NT2/D1 (cell line): ENCODE data around the gene ITPK1.

Experiments
- DNase-seq: peaks from one replicate; pipeline ENCODE4 v3.0.0-alpha.2; 2011; ENCODE audit warnings: low read depth, low spot score
- H3K27me3 ChIP-seq: 2 replicates; pipeline ENCODE4 v1.6.0; 2011; ENCODE audit warnings: mild to moderate bottlenecking; ENCODE audit not compliant: insufficient read length, insufficient read depth
- H3K36me3 ChIP-seq: 2 replicates; pipeline ENCODE4 v1.6.1; 2011; ENCODE audit warnings: mild to moderate bottlenecking, low read length, mixed read lengths; ENCODE audit not compliant: insufficient read depth, insufficient read length
- H3K4me1 ChIP-seq: 2 replicates; pipeline ENCODE4 v1.5.1; 2011; ENCODE audit not compliant: insufficient read depth, insufficient read length
- H3K4me3 ChIP-seq: 2 replicates; pipeline ENCODE4 v1.5.1; 2011; ENCODE audit warnings: low read depth; ENCODE audit not compliant: insufficient read length
- H3K9ac ChIP-seq: 2 replicates; pipeline ENCODE4 v1.6.0; 2011; ENCODE audit warnings: low read depth; ENCODE audit not compliant: insufficient read length
- H3K9me3 ChIP-seq: 2 replicates; pipeline ENCODE4 v1.5.1; 2011; ENCODE audit warnings: mild to moderate bottlenecking, low read length; ENCODE audit not compliant: insufficient read depth
- SUZ12 ChIP-seq: IDR thresholded peaks from 2 replicates; pipeline ENCODE4 v1.6.1; 2011; ENCODE audit not compliant: insufficient read length, insufficient read depth; ENCODE audit errors: extremely low read depth
- YY1 ChIP-seq: IDR thresholded peaks from 2 replicates; pipeline ENCODE4 v1.6.1; 2011; ENCODE audit not compliant: insufficient read length, insufficient read depth
- ZNF274 ChIP-seq: IDR thresholded peaks from 2 replicates; pipeline ENCODE4 v1.6.1; 2011; ENCODE audit warnings: mild to moderate bottlenecking, low read depth, low read length

ITPK1 gene

GRCh38 chr14:93017301-93017797 lies 98.4 kb downstream of the ITPK1 start:
- TF ChIP-seq YY1 (no peak), SUZ12 (no peak), ZNF274 (no peak)
- H3K9ac ChIP-seq: no peak overlapping the region
- peaks cover 7% of the 10 kb centered on the region for H3K4me1 ChIP-seq
- H3K4me3 ChIP-seq: no peak overlapping the region
- peaks cover 9% of the 10 kb centered on the region for H3K36me3 ChIP-seq
- no peak for DNase-seq
- H3K9me3 ChIP-seq: no peaks in the 10 kb centered on the region
- no peaks in the 10 kb centered on the region for H3K27me3 ChIP-seq

DNA sequence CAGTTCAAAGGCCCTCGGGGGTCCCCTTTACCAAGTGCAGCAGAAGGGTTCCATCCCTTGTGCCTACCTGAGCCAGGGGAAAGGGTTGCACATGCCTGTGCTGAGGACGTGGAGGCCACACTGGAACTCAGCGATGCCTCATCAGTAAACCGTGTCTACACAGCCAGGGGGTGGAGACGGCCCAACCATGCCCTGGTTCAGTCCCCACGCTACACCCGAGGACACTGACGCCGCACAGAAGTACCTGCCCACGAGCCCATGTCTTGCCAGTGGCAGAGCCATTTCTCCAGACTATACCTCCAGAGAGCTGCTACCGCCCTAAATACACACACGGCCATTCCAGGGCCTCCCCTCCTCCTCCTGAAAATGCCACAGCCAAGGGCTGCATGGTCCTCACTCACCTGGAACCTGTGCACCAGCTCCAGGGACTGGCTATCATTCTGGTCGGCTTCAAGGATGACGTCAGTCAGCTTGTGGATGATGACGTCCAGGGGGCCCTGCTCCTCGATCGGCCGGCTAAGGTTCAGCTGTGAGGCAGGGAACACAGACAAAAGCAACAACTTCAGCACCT lies 99.4 kb downstream of the ITPK1 start:
- Histone ChIP-seq H3K4me3 (no peak overlapping the region), H3K9ac (no peak overlapping the region), H3K36me3 (peaks cover 9% of the 10 kb centered on the region), H3K9me3 (no peaks in the 10 kb centered on the region), H3K4me1 (peaks cover 7% of the 10 kb centered on the region), H3K27me3 (no peaks in the 10 kb centered on the region)
- TF ChIP-seq ZNF274 (no peak), SUZ12 (no peak), YY1 (no peak)
- DNase-seq: no peak

DNA sequence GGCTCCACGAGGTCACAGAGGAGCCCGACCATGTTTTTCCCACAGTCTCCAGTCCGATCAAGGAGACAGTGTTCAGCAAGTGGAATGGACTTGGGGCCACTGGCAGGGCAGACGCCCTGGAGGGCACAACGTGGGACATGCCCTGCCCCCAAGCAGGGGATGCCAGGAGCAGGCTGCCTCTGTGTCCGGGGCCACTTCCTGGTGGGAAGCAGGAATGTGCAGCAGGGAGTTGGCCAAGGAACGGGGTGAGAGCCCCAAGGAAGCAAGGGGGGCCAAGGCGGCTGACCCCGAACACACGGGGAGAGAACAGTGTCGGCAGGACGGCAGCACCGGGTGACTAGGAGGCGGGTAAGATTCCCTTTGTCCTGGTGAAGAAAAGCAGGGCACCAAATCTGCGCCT lies 100.2 kb downstream of the ITPK1 start:
- H3K4me1 ChIP-seq: peaks cover 7% of the 10 kb centered on the region
- no peak overlapping the region for H3K9ac ChIP-seq

GRCh38 chr14:93015064-93015463 lies 100.7 kb downstream of the ITPK1 start:
- Histone ChIP-seq H3K9ac (no peak overlapping the region), H3K36me3 (peaks cover 9% of the 10 kb centered on the region), H3K4me1 (peaks cover 7% of the 10 kb centered on the region), H3K27me3 (no peaks in the 10 kb centered on the region), H3K9me3 (no peaks in the 10 kb centered on the region), H3K4me3 (no peak overlapping the region)
- no peak for TF ChIP-seq YY1
- TF ChIP-seq ZNF274: no peak
- TF ChIP-seq SUZ12: no peak
- DNase-seq: no peak

More for the DNA sequence above, 100.2 kb downstream of the ITPK1 start:
- Histone ChIP-seq H3K27me3 (no peaks in the 10 kb centered on the region), H3K9me3 (no peaks in the 10 kb centered on the region), H3K36me3 (peaks cover 9% of the 10 kb centered on the region), H3K4me3 (no peak overlapping the region)
- TF ChIP-seq YY1: no peak
- TF ChIP-seq ZNF274: no peak
- TF ChIP-seq SUZ12: no peak
- DNase-seq: no peak

- Histone ChIP-seq H3K36me3 (peaks cover 9% of the 10 kb centered on the region), H3K9ac (no peak overlapping the region), H3K4me3 (no peak overlapping the region), H3K4me1 (peaks cover 7% of the 10 kb centered on the region), H3K9me3 (no peaks in the 10 kb centered on the region), H3K27me3 (no peaks in the 10 kb centered on the region)
- TF ChIP-seq ZNF274: no peak
- TF ChIP-seq SUZ12: no peak
- no peak for TF ChIP-seq YY1
- no peak for DNase-seq
Observed at GRCh38 chr14:93014058-93015023, 101.4 kb downstream of the ITPK1 start.

DNA sequence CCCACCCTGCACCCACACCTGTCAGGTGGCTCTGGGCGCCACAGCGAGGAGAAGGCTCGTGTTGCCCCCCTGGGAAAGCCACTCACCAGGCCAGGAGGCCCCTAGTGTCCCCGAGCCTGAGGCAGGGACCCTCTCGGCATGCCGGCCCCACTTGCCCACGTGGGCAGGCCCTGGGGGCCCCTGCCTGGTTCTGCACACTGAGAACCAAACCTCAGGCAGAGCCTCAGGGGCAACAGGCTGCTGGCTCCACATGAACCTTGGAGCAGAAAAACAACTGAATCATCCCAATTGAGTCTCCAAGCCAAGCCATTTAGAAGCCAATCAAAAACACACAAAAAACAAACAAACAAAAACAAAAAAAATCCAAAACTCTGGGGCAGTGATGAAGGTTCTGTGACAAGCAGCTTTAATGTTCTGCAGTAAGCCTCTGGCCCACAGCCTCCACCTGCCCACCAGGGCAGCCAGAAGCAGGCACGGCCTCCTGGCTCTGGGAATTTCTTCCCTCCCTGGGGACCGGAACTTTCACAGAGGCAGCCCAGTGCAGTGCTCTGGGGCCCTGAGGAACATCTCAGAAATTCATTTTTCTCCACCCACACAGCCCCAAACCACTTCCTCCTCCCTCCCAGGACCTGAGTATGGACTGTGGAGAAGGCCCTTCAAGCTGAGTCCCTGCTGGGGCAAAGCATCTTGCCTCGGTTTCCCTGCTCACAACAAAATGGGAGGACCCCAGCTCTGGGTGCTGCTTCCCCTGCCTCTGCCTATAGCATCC lies 102.6 kb downstream of the ITPK1 start:
- Histone ChIP-seq H3K4me3 (no peak overlapping the region), H3K27me3 (no peaks in the 10 kb centered on the region), H3K36me3 (peaks cover 9% of the 10 kb centered on the region), H3K9me3 (no peaks in the 10 kb centered on the region), H3K4me1 (peaks cover 2% of the 10 kb centered on the region), H3K9ac (no peak overlapping the region)
- TF ChIP-seq YY1 (no peak), ZNF274 (no peak), SUZ12 (no peak)
- DNase-seq: no peak

GRCh38 chr14:93012506-93012905 lies 103.2 kb downstream of the ITPK1 start:
- peaks cover 2% of the 10 kb centered on the region for H3K4me1 ChIP-seq
- no peaks in the 10 kb centered on the region for H3K27me3 ChIP-seq
- H3K9me3 ChIP-seq: no peaks in the 10 kb centered on the region
- DNase-seq: no peak
- H3K36me3 ChIP-seq: peaks cover 9% of the 10 kb centered on the region
- H3K4me3 ChIP-seq: no peak overlapping the region
- H3K9ac ChIP-seq: no peak overlapping the region
- no peak for TF ChIP-seq ZNF274
- no peak for TF ChIP-seq SUZ12
- TF ChIP-seq YY1: no peak
